Epithelial cell of alveolus of lung (primary cell): ENCODE data around the gene ZNF804A. TPM values are rescaled to one million over a fixed set of nuclear protein-coding genes. Genes with fewer than 3 reads are reported as not detected.

Experiments used
- total RNA-seq: library from RNA; depleted of rRNA; stranded (reverse); fragments of >200 nt; gene quantifications from 2 replicates; pipeline ENCODE4 v1.2.1, GENCODE V29; 2015

The ZNF804A gene
- 4.2 and 7.5 TPM in 2 replicates for total RNA-seq

DNA sequence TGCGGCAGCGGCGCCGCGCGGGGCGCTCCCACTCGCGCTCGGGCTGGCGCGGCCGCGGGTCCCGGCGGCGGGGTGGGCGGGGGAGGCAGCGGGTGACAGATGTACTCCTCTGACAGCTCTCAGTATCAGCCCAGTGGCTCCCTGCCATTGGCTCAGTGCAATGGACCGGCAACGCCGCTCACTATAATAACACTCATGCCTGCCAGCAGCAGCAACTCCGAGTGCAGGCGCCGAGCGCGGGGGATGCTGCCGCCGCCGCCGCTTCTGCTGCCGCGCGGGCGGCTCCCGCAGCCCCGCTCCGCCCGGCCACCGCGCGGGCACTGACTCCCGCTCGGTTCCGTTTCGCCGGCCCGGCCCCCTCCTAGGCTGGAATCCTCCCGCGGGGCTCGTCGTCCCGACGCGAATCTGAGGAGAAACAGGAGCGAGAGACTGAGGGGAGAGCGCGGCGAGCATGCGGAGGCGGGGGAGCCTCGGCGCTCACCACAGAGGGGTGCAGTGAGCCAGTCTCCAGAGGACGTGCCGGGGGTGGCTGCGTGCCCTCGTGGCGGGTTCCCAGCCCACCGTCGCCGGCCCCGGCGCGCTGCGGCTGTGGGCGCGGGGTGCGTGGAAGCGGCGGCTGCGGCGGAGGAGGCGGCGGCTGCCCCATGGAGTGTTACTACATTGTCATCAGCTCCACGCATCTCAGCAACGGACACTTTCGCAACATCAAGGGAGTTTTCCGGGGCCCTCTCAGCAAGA is at the start of gene ZNF804A:
Gene ZNF804A, plus strand, starts transcription at position 214 of the 738 bp plus-strand sequence. Its CDS starts 431 bp downstream, at position 645.

